ENCODE measurements around the gene PROSER2.

PROSER2 gene

GRCh38 chr10:11869743-11870460 is 46.7 kb downstream of the PROSER2 start:
- no peak overlapping the region for H3K9ac ChIP-seq (ENCODE audit: low read depth, low read length)
- H3K36me3 ChIP-seq (ENCODE audit: insufficient read depth, low read length), result no peaks in the 10 kb centered on the region
- H3K4me1 ChIP-seq (ENCODE audit: insufficient read depth, low read length), result peaks cover 8% of the 10 kb centered on the region
- no peaks in the 10 kb centered on the region for H3K27me3 ChIP-seq (ENCODE audit: insufficient read depth, low read length)
- H3K27ac ChIP-seq (ENCODE audit: low read depth, low read length), result no peak overlapping the region
- H3K9me3 ChIP-seq (ENCODE audit: insufficient read depth, low read depth, low read length), result no peaks in the 10 kb centered on the region
- no peak overlapping the region for H3K4me3 ChIP-seq (ENCODE audit: low read length)
- WGBS, result 96% methylated on average over 78 of the region's 78 CpGs

- Histone ChIP-seq H3K27me3 (ENCODE audit: insufficient read depth, low read length) (no peaks in the 10 kb centered on the region), H3K36me3 (ENCODE audit: insufficient read depth, low read length) (no peaks in the 10 kb centered on the region), H3K9ac (ENCODE audit: low read depth, low read length) (no peak overlapping the region), H3K9me3 (ENCODE audit: insufficient read depth, low read depth, low read length) (no peaks in the 10 kb centered on the region), H3K4me3 (ENCODE audit: low read length) (no peak overlapping the region), H3K4me1 (ENCODE audit: insufficient read depth, low read length) (peaks cover 14% of the 10 kb centered on the region), H3K27ac (ENCODE audit: low read depth, low read length) (no peak overlapping the region)
- 94% methylated on average over 8 of the region's 8 CpGs for WGBS
Measured at GRCh38 chr10:11870461-11870780, 47.3 kb downstream of the PROSER2 start.

GRCh38 chr10:11870900-11871400 is 47.8 kb downstream of the PROSER2 start:
- no peak overlapping the region for H3K4me3 ChIP-seq (ENCODE audit: low read length)
- H3K36me3 ChIP-seq (ENCODE audit: insufficient read depth, low read length), result no peaks in the 10 kb centered on the region
- WGBS, result 95% methylated on average over 5 of the region's 7 CpGs
- H3K9me3 ChIP-seq (ENCODE audit: insufficient read depth, low read depth, low read length), result no peaks in the 10 kb centered on the region
- no peak overlapping the region for H3K27ac ChIP-seq (ENCODE audit: low read depth, low read length)
- peaks cover 17% of the 10 kb centered on the region for H3K4me1 ChIP-seq (ENCODE audit: insufficient read depth, low read length)
- H3K9ac ChIP-seq (ENCODE audit: low read depth, low read length), result no peak overlapping the region
- H3K27me3 ChIP-seq (ENCODE audit: insufficient read depth, low read length), result no peaks in the 10 kb centered on the region

GRCh38 chr10:11871466-11871865 is 48.3 kb downstream of the PROSER2 start:
- Histone ChIP-seq H3K36me3 (ENCODE audit: insufficient read depth, low read length) (no peaks in the 10 kb centered on the region), H3K27me3 (ENCODE audit: insufficient read depth, low read length) (no peaks in the 10 kb centered on the region), H3K4me1 (ENCODE audit: insufficient read depth, low read length) (peaks cover 17% of the 10 kb centered on the region), H3K4me3 (ENCODE audit: low read length) (no peak overlapping the region), H3K27ac (ENCODE audit: low read depth, low read length) (no peak overlapping the region), H3K9me3 (ENCODE audit: insufficient read depth, low read depth, low read length) (no peaks in the 10 kb centered on the region), H3K9ac (ENCODE audit: low read depth, low read length) (no peak overlapping the region)
- WGBS, result 95% methylated on average over 9 of the region's 9 CpGs

GRCh38 chr10:11874568-11875493 is 51.7 kb downstream of the PROSER2 start:
- Histone ChIP-seq H3K27ac (ENCODE audit: low read depth, low read length) (peak overlapping the region; percentile 76), H3K4me1 (ENCODE audit: insufficient read depth, low read length) (peaks cover 17% of the 10 kb centered on the region), H3K9me3 (ENCODE audit: insufficient read depth, low read depth, low read length) (no peaks in the 10 kb centered on the region), H3K36me3 (ENCODE audit: insufficient read depth, low read length) (no peaks in the 10 kb centered on the region), H3K27me3 (ENCODE audit: insufficient read depth, low read length) (no peaks in the 10 kb centered on the region), H3K9ac (ENCODE audit: low read depth, low read length) (peak overlapping the region; percentile 36; the same call in 1 of the 2 replicates), H3K4me3 (ENCODE audit: low read length) (peak overlapping the region; percentile 23; the same call in 1 of the 2 replicates)
- 23% methylated on average over 20 of the region's 20 CpGs for WGBS

- Histone ChIP-seq H3K27me3 (ENCODE audit: insufficient read depth, low read length) (no peaks in the 10 kb centered on the region), H3K9ac (ENCODE audit: low read depth, low read length) (peak overlapping the region; percentile 36; the same call in 1 of the 2 replicates), H3K27ac (ENCODE audit: low read depth, low read length) (peak overlapping the region; percentile 76), H3K4me1 (ENCODE audit: insufficient read depth, low read length) (peaks cover 17% of the 10 kb centered on the region), H3K36me3 (ENCODE audit: insufficient read depth, low read length) (no peaks in the 10 kb centered on the region), H3K4me3 (ENCODE audit: low read length) (no peak overlapping the region), H3K9me3 (ENCODE audit: insufficient read depth, low read depth, low read length) (no peaks in the 10 kb centered on the region)
- 77% methylated on average over 17 of the region's 17 CpGs for WGBS
Measured at GRCh38 chr10:11875494-11876281, 52.5 kb downstream of the PROSER2 start.

- Histone ChIP-seq H3K9ac (ENCODE audit: low read depth, low read length) (no peak overlapping the region), H3K9me3 (ENCODE audit: insufficient read depth, low read depth, low read length) (no peaks in the 10 kb centered on the region), H3K36me3 (ENCODE audit: insufficient read depth, low read length) (no peaks in the 10 kb centered on the region), H3K4me3 (ENCODE audit: low read length) (no peak overlapping the region), H3K4me1 (ENCODE audit: insufficient read depth, low read length) (peaks cover 17% of the 10 kb centered on the region), H3K27me3 (ENCODE audit: insufficient read depth, low read length) (no peaks in the 10 kb centered on the region), H3K27ac (ENCODE audit: low read depth, low read length) (no peak overlapping the region)
- 96% methylated on average over 6 of the region's 6 CpGs for WGBS
Measured at GRCh38 chr10:11876324-11876723, 53.2 kb downstream of the PROSER2 start.

- Histone ChIP-seq H3K9me3 (ENCODE audit: insufficient read depth, low read depth, low read length) (no peaks in the 10 kb centered on the region), H3K27ac (ENCODE audit: low read depth, low read length) (no peak overlapping the region), H3K27me3 (ENCODE audit: insufficient read depth, low read length) (no peaks in the 10 kb centered on the region), H3K36me3 (ENCODE audit: insufficient read depth, low read length) (no peaks in the 10 kb centered on the region), H3K4me3 (ENCODE audit: low read length) (no peak overlapping the region), H3K9ac (ENCODE audit: low read depth, low read length) (no peak overlapping the region), H3K4me1 (ENCODE audit: insufficient read depth, low read length) (peaks cover 17% of the 10 kb centered on the region)
- 93% methylated on average over 19 of the region's 19 CpGs for WGBS
Measured at GRCh38 chr10:11876805-11877590, 53.8 kb downstream of the PROSER2 start.

- Histone ChIP-seq H3K9me3 (ENCODE audit: insufficient read depth, low read depth, low read length) (no peaks in the 10 kb centered on the region), H3K27ac (ENCODE audit: low read depth, low read length) (no peak overlapping the region), H3K9ac (ENCODE audit: low read depth, low read length) (no peak overlapping the region), H3K4me3 (ENCODE audit: low read length) (no peak overlapping the region), H3K4me1 (ENCODE audit: insufficient read depth, low read length) (peaks cover 17% of the 10 kb centered on the region), H3K27me3 (ENCODE audit: insufficient read depth, low read length) (no peaks in the 10 kb centered on the region), H3K36me3 (ENCODE audit: insufficient read depth, low read length) (no peaks in the 10 kb centered on the region)
- WGBS, result 88% methylated on average over 13 of the region's 13 CpGs
Measured at GRCh38 chr10:11877591-11877905, 54.4 kb downstream of the PROSER2 start.

- Histone ChIP-seq H3K4me3 (ENCODE audit: low read length) (no peak overlapping the region), H3K27ac (ENCODE audit: low read depth, low read length) (no peak overlapping the region), H3K4me1 (ENCODE audit: insufficient read depth, low read length) (peaks cover 14% of the 10 kb centered on the region), H3K9ac (ENCODE audit: low read depth, low read length) (no peak overlapping the region), H3K27me3 (ENCODE audit: insufficient read depth, low read length) (no peaks in the 10 kb centered on the region), H3K36me3 (ENCODE audit: insufficient read depth, low read length) (no peaks in the 10 kb centered on the region), H3K9me3 (ENCODE audit: insufficient read depth, low read depth, low read length) (no peaks in the 10 kb centered on the region)
- WGBS, result 87% methylated on average over 12 of the region's 12 CpGs
Measured at GRCh38 chr10:11878776-11879175, 55.6 kb downstream of the PROSER2 start.
